HG02623 (cell line): ENCODE measurements around the gene NR2E3.

Source experiments
- ATAC-seq: cut with Tn5 transposase; IDR thresholded peaks from one replicate; pipeline ENCODE4 v1.9.1; 2021; ENCODE audit warnings: moderate library complexity; ENCODE audit not compliant: unreplicated experiment

Gene NR2E3

GRCh38 chr15:71810256-71811035 lies at the start of gene NR2E3:
Gene NR2E3 (plus strand): TSS chr15:71810554. CDS start chr15:71810744, 190 bp downstream.
- ATAC-seq, result no peak

GRCh38 chr15:71760852-71761251 lies 49.5 kb upstream of the NR2E3 start:
- ATAC-seq, result no peak

DNA sequence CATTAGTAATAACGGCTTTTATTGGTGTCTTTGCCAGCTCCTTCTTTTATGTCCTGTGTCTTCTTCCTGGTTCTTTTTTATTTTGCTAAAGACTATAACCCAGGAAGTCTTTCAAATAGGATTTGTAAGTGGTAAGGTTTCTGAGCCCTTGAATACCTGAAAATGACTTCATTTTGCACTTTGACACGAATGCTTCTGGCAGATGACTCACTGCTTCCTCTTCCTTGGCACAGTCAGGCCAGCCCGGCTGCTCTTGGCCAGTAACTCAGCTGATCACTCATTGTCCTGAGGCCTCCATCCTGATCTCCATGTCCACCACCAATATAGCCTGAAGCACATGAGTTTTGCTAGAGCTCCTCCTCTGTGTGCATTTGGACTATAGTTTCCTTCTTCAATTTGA lies 48.7 kb upstream of the NR2E3 start:
- ATAC-seq, result no peak

- no peak for ATAC-seq
These were observed 42.2 kb upstream of the NR2E3 start for GRCh38 chr15:71768184-71768583.

DNA sequence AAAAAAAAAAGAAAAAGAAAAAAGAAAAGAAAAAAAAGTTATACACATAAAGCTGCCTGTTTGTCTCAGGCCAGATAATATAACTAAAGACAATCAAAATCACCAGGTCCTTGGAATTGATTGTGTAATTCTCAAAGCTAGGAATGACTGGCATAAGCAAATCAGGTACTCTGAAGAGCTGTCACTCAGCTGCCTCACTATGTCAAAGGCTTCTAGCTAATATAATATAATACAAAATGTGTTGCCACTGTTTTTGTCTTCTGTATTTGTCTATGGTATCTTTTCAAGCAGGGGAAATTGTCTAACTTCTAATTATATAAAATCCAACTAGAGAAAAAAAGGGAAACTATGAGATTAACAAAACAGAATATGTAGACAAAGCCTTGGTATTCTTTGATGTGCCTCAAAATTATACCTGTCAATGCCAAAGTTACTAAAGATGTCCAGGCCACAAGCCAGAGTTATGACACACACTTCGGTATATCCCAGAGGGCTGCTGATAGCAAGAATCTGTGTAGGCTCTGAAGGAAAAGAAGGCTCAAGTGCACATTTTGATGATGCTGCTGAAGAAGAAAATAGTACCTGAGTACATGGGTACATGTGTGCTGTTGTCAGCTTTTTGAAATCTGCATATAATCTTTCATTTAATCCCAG lies 37.0 kb upstream of the NR2E3 start:
- ATAC-seq, result no peak

GRCh38 chr15:71775856-71776255 lies 34.5 kb upstream of the NR2E3 start:
- ATAC-seq, result no peak

DNA sequence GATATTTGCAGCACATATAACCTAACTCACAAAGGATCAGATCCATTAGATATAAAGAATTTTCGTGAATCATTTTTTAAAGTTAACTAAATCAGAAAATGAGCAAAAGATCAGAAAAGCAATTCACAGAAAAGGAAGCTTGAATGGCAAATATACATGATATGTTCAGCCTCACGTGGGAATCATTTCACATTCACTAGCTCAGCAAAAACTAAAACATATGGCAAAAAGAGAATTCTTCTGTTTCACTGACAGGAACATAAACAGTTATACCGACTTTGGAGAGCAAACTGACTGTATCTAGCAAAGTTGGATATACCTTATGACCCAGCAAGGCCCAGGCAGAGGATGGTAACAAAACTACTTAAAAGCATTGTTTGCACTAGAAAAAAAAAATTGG lies 34.0 kb upstream of the NR2E3 start:
- no peak for ATAC-seq

GRCh38 chr15:71777216-71777943 lies 33.0 kb upstream of the NR2E3 start:
- no peak for ATAC-seq

DNA sequence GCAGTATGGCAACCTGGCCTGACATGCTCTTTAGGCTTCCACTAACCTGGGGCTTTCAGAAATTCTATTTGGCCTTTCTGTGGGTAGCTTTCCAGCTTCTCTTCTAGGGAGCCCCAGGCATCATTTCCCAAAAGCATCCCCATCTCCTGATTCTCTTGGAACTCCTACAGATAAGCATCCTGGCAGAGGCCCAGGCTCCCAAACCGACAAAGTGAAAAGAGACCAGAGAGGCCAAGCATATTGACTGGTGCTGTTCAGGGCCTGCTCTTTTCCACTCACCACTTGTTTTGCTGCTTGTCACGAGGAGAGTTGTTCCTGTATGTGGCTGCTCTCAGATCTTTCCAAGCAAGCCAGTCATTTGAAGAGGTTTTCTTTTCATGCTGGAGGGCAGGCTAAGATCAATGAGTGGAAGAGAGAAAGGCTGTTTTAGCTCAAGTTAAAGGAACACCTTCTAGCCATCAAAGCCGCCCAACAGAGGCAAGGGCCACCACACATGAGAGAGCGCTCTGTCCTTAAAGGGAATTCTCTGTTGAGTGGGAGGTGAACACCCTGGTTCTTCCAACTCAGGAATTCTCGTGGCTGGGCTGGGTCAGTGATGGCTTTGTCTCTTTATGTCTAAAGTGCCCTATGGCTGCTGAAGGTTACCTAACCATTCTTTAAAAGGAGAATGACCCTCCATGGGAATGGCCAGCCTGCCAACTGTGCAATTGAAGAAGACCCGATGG lies 31.1 kb upstream of the NR2E3 start:
- ATAC-seq, result no peak

DNA sequence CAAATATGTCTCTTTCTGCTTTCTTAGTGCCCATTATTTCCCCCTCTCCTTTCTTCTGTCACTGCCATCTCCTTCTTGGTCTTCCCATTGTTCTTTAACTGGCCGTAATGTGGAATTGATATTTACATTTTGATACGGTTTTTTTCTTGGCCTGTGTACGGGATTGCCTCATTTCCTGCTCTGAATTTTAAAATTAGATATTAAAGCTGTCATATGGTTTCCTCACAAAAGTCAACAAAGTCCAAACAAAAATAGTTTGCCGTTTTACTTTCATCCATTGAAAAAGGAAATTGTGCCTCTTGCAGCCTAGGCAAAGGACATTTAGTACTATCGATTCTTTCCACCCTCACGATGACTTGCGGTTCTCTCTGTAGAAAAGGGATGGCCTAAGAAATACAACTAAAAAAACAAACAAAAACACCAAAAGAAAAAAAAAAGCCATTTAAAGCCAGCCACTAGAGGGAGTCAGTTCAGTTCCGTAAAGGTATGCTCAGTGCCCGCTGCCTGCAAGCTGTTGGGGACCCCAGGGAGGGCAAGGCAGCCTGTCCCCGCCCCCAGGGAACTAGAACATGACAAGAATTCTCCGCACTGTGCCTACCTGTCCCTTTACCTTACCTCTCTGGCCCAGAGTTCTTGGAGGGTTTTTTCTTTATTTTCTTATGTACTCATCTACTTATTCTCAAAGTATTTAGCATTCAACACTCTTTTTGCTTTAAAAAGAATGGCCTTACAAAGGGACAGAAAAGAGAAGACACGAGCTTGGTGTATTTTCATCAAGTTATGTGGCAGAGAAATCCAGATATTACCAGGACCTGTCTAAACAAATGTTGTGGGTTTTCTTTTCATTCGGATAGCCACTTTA lies 30.0 kb upstream of the NR2E3 start:
- no peak for ATAC-seq

GRCh38 chr15:71781179-71781964 lies 29.0 kb upstream of the NR2E3 start:
- no peak for ATAC-seq

GRCh38 chr15:71781965-71782265 lies 28.4 kb upstream of the NR2E3 start:
- ATAC-seq, result no peak

- no peak for ATAC-seq
These were observed 27.8 kb upstream of the NR2E3 start for GRCh38 chr15:71782422-71783165.

- ATAC-seq, result no peak
These were observed 25.6 kb upstream of the NR2E3 start for GRCh38 chr15:71784719-71785118.

- ATAC-seq, result no peak
These were observed 24.4 kb upstream of the NR2E3 start for GRCh38 chr15:71785996-71786395.

- no peak for ATAC-seq
These were observed 23.7 kb upstream of the NR2E3 start for GRCh38 chr15:71786673-71787072.

DNA sequence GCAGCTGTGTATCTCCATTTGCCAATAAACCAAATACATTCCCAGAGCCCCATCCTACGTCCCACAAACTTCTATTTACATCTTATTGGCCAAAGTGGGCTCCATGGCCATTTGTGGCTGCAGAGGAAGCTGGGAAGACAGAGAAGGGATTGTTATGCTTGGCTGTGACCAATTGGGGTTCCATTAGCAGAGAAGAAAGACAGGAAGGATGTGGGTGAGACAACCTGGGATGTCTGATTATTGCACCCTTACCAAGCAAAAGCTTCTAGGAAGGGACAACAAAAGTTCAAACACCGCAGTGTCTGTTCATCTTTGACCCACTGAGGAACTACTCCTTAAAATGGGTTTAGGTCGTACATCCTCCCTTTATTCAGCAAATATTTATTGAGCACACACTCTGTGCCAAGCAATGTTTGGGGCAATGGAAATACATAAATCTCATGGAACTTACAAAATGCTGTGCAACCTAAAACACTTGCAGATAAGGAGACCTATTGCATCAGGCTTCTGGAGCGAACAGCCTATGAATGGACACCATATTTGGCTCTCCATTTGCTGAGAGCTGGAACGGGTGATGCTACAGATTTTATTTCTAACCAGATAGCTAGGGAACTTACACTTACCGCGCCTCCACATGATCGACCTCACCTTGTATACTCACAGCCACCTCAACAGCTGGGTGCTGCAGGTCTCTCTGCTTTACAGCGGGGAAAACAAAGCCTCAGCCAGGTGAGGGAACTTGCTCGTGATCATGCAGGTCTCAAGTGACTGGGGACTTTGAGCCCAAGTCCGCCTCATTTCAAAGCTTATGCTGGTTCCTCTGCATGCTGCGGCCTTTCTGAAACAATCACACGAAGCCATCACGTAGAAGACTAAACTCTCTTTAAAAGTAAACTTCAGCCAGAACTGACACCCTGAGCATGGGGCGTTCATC lies 21.4 kb upstream of the NR2E3 start:
- ATAC-seq, result no peak

DNA sequence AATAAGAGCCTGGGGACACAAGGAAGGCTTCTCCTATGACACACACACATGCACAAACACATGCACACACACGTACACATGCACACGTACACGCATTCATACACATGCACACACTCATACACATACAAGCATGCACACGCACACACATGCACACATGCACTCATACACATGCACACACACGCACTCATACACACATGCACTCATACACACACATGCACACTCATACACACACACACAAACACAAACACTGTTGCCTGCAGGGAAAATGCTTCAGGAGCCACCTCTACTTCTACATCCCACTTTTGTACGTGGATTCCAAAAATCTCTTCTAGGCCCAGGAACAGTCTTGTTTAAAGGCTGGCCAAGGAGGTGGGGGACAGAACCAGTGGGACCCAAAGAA lies 20.7 kb upstream of the NR2E3 start:
- ATAC-seq, result no peak
